NCI-H345 treated with DMSO at 0.1 percent for 48 hours (cell line): Measurements from ENCODE around the gene LAMC1.
A peak's percentile ranks its signal among the peaks of the same experiment; 100 is the strongest.

Experiments
- DNase-seq: peaks from one replicate; lab custom pipeline; 2025; ENCODE audit not compliant: unreplicated experiment; lab: John Stamatoyannopoulos, UW

LAMC1 gene

GRCh38 chr1:183077097-183077496 is 53.9 kb downstream of the LAMC1 start:
- DNase-seq: no peak

- DNase-seq: no peak
These were observed 56.6 kb downstream of the LAMC1 start for GRCh38 chr1:183079712-183080388.

- no peak for DNase-seq
These were observed 57.2 kb downstream of the LAMC1 start for GRCh38 chr1:183080406-183080805.

GRCh38 chr1:183081402-183082120 is 58.3 kb downstream of the LAMC1 start:
- no peak for DNase-seq

GRCh38 chr1:183082650-183083049 is 59.4 kb downstream of the LAMC1 start:
- DNase-seq: no peak

GRCh38 chr1:183087001-183087400 is 63.8 kb downstream of the LAMC1 start:
- DNase-seq: no peak

- DNase-seq: peak; percentile 71
These were observed 65.9 kb downstream of the LAMC1 start for GRCh38 chr1:183089025-183089639.

GRCh38 chr1:183090391-183091006 is 67.3 kb downstream of the LAMC1 start:
- DNase-seq: no peak

- no peak for DNase-seq
These were observed 68.0 kb downstream of the LAMC1 start for GRCh38 chr1:183091181-183091580.

GRCh38 chr1:183092350-183092749 is 69.1 kb downstream of the LAMC1 start:
- DNase-seq: no peak

- no peak for DNase-seq
These were observed 69.9 kb downstream of the LAMC1 start for GRCh38 chr1:183093066-183093668.

GRCh38 chr1:183093786-183094298 is 70.6 kb downstream of the LAMC1 start:
- no peak for DNase-seq

GRCh38 chr1:183094351-183094750 is 71.1 kb downstream of the LAMC1 start:
- DNase-seq: no peak

GRCh38 chr1:183096351-183096750 is 73.1 kb downstream of the LAMC1 start:
- no peak for DNase-seq

GRCh38 chr1:183096894-183097293 is 73.7 kb downstream of the LAMC1 start:
- DNase-seq: no peak

- DNase-seq: no peak
These were observed 74.3 kb downstream of the LAMC1 start for GRCh38 chr1:183097438-183098051.

GRCh38 chr1:183098317-183098716 is 75.1 kb downstream of the LAMC1 start:
- no peak for DNase-seq

- no peak for DNase-seq
These were observed 77.2 kb downstream of the LAMC1 start for GRCh38 chr1:183100361-183100974.

GRCh38 chr1:183101081-183101480 is 77.9 kb downstream of the LAMC1 start:
- DNase-seq: no peak

- no peak for DNase-seq
These were observed 78.6 kb downstream of the LAMC1 start for GRCh38 chr1:183101841-183102276.
